Vagina (tissue), 2 donors: Measurements from ENCODE around the gene SMAP1.

Experiments used
- POLR2A ChIP-seq, 2 donors: fragments of 450-650 bp; IDR thresholded peaks; one replicate each; pipeline ENCODE4 v1.6.1; 2017; ENCODE audit warnings: antibody characterized with exemption in 2 of 2, mild to moderate bottlenecking in 2 of 2, moderate library complexity in 2 of 2
- POLR2AphosphoS5 ChIP-seq, 2 donors: sonication (generic); formaldehyde crosslinking; IDR thresholded peaks; one replicate each; pipeline ENCODE4 v1.9.0; 2017; ENCODE audit warnings: antibody characterized with exemption in 2 of 2, mild to moderate bottlenecking in 2 of 2, low read depth in 1 of 2; ENCODE audit not compliant: insufficient read depth in 1 of 2
- TF ChIP-seq, protein P1 (sequence below), 3 experiments: fragments of 450-650 bp in 2 of 3; fragments of 200-600 bp in 1 of 3; sonication (generic) in 1 of 3; IDR thresholded peaks; one replicate each; pipeline ENCODE4 v1.5.1; 2017 to 2019; ENCODE audit warnings: antibody characterized with exemption in 3 of 3, mild to moderate bottlenecking in 2 of 3, moderate library complexity in 2 of 3

- TF ChIP-seq, protein P1, sequence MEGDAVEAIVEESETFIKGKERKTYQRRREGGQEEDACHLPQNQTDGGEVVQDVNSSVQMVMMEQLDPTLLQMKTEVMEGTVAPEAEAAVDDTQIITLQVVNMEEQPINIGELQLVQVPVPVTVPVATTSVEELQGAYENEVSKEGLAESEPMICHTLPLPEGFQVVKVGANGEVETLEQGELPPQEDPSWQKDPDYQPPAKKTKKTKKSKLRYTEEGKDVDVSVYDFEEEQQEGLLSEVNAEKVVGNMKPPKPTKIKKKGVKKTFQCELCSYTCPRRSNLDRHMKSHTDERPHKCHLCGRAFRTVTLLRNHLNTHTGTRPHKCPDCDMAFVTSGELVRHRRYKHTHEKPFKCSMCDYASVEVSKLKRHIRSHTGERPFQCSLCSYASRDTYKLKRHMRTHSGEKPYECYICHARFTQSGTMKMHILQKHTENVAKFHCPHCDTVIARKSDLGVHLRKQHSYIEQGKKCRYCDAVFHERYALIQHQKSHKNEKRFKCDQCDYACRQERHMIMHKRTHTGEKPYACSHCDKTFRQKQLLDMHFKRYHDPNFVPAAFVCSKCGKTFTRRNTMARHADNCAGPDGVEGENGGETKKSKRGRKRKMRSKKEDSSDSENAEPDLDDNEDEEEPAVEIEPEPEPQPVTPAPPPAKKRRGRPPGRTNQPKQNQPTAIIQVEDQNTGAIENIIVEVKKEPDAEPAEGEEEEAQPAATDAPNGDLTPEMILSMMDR (IDR thresholded peaks at IDR 0.05), result no peak
- TF ChIP-seq POLR2AphosphoS5 (IDR thresholded peaks at IDR 0.05; ENCODE audit: insufficient read depth in 1 of 2, low read depth in 1 of 2), result no peak
- no peak for TF ChIP-seq POLR2A (IDR thresholded peaks at IDR 0.05)
These were observed 5.4 kb downstream of the SMAP1 start for GRCh38 chr6:70673054-70673453.
